ENCODE data around the gene BCAS4.

DNA sequence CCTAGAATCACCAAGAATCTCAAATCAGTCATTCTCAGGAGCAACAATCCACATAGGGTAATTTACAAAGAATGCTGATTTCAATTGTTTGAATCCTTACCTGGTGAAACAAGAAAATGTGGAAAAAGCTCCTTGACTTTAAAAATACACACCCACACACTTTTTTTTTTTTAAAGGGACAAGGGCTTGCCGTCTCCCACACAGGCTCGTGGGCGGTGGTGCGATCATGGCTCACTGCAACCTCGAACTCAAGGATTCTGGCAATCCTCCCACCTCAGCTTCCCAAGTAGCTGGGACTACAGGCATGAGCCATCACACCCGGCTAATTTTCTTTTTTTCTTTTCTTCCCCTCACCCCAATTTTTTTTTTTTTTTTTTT, 32.8 kb upstream of the BCAS4 start:
- TF ChIP-seq, protein P1, sequence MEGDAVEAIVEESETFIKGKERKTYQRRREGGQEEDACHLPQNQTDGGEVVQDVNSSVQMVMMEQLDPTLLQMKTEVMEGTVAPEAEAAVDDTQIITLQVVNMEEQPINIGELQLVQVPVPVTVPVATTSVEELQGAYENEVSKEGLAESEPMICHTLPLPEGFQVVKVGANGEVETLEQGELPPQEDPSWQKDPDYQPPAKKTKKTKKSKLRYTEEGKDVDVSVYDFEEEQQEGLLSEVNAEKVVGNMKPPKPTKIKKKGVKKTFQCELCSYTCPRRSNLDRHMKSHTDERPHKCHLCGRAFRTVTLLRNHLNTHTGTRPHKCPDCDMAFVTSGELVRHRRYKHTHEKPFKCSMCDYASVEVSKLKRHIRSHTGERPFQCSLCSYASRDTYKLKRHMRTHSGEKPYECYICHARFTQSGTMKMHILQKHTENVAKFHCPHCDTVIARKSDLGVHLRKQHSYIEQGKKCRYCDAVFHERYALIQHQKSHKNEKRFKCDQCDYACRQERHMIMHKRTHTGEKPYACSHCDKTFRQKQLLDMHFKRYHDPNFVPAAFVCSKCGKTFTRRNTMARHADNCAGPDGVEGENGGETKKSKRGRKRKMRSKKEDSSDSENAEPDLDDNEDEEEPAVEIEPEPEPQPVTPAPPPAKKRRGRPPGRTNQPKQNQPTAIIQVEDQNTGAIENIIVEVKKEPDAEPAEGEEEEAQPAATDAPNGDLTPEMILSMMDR (IDR thresholded peaks at IDR 0.05), result no peak
- TF ChIP-seq POLR2A (IDR thresholded peaks at IDR 0.05), result no peak
